Nephron (organoid): ENCODE data around the gene MARCHF2.
"Not testable (repeated sequence)": the region's sequence is repeated elsewhere in the genome, so short reads cannot be mapped to it uniquely, and the experiment has no call there.

Source experiments
- H3K27ac Mint-ChIP-seq, 3 experiments: 2 replicates each; pipeline ENCODE4 v1.8.0; 2020; ENCODE audit warnings: mixed read lengths in 3 of 3, mild to moderate bottlenecking in 2 of 3, moderate library complexity in 1 of 3
- H3K27me3 Mint-ChIP-seq: 2 replicates; pipeline ENCODE4 v1.8.0; 2021; ENCODE audit warnings: low read depth, mild to moderate bottlenecking, moderate library complexity, mixed read lengths
- H3K36me3 Mint-ChIP-seq: 2 replicates; pipeline ENCODE4 v1.8.0; 2020; ENCODE audit warnings: low read depth, mixed read lengths
- H3K4me1 Mint-ChIP-seq: 2 replicates; pipeline ENCODE4 v1.8.0; 2020; ENCODE audit warnings: mixed read lengths
- H3K4me3 Mint-ChIP-seq, 3 experiments: 2 replicates each; pipeline ENCODE4 v1.8.0; 2020; ENCODE audit warnings: mild to moderate bottlenecking in 3 of 3, mixed read lengths in 3 of 3, moderate library complexity in 2 of 3
- H3K9me3 Mint-ChIP-seq: 2 replicates; pipeline ENCODE4 v1.8.0; 2020; ENCODE audit warnings: mixed read lengths
- CTCF ChIP-seq, 3 experiments: fragments of 200-600 bp; sonication (generic); IDR thresholded peaks; one replicate each; pipeline ENCODE4 v1.5.0; 2021; ENCODE audit warnings: antibody characterized with exemption in 3 of 3; ENCODE audit not compliant: unreplicated experiment in 3 of 3

Gene MARCHF2

DNA sequence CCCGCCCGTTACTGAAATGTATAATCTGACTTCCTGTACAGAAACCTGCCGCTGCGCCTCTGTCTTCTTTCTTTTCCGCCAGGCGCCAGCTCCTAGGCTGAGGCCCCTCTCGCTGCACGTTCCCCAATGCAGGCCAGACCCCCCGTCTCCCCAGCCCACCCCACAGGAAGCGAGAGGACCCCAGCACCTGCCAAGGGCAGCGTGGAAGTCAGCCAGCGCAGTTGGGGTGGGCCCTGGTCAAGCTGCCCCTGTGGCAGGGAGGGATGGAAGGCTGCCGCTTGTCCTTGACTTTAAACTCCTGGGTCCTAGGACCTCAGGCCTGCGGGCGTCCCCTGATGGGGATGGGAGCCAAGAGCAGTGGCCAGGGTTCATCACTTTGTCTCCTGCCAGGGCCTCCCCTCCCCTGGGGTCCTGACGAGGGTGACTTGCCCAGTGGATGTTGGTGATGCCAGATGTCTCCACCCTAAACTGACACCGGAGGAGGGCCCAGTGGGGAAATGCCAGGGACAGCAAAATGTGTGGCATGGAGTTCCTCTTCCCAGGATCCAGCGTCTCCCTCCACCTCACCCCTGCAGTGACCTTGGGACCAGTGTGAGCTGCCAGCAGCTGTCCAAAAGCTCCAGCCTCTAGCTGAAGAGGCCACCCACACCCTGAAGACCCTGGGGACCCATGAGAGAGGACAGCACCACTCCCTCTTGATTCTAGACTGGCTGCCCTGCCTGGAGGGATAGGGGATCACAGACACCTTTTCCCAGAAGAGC is 8.5 kb upstream of the MARCHF2 start:
- Mint-ChIP-seq H3K4me1 (no peaks in the 10 kb centered on the region), H3K9me3 (no peaks in the 10 kb centered on the region), H3K36me3 (peaks cover 37% of the 10 kb centered on the region), H3K27ac (no peak overlapping the region), H3K27me3 (no peaks in the 10 kb centered on the region), H3K4me3 (no peak overlapping the region)
- no peak for TF ChIP-seq CTCF (IDR thresholded peaks at IDR 0.05; ENCODE audit: unreplicated experiment in 3 of 3)

- not testable (repeated sequence) for H3K9me3 Mint-ChIP-seq, H3K4me1 Mint-ChIP-seq, H3K4me3 Mint-ChIP-seq, H3K27ac Mint-ChIP-seq, H3K27me3 Mint-ChIP-seq, H3K36me3 Mint-ChIP-seq
Measured at GRCh38 chr19:8410718-8411117, 2.4 kb upstream of the MARCHF2 start.

DNA sequence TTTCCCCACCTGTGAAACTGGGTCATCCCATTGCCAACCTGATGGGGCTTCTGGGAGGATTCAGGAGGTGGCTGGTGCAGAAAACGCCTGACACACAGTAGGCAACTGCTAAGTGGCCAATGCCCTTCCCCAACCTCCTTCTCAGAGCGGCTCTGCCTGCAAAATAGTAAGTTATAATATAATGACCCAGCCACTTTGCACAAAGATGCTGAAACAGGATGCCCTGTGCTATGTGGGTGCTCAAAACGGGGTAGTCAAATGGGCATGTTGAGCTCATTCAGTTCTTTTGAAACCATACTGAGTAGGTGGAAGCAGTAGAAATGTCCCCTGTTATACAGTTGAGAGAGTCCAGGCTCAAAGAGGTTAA is 507 bp downstream of the MARCHF2 start:
- no peaks in the 10 kb centered on the region for H3K27me3 Mint-ChIP-seq
- H3K27ac Mint-ChIP-seq = no peak overlapping the region
- H3K36me3 Mint-ChIP-seq = no peaks in the 10 kb centered on the region
- no peaks in the 10 kb centered on the region for H3K9me3 Mint-ChIP-seq
- peaks cover 13% of the 10 kb centered on the region for H3K4me1 Mint-ChIP-seq
- TF ChIP-seq CTCF (IDR thresholded peaks at IDR 0.05; ENCODE audit: unreplicated experiment in 3 of 3) = no peak
- H3K4me3 Mint-ChIP-seq = peak overlapping the region; percentile 67 to 84 (median 78)

DNA sequence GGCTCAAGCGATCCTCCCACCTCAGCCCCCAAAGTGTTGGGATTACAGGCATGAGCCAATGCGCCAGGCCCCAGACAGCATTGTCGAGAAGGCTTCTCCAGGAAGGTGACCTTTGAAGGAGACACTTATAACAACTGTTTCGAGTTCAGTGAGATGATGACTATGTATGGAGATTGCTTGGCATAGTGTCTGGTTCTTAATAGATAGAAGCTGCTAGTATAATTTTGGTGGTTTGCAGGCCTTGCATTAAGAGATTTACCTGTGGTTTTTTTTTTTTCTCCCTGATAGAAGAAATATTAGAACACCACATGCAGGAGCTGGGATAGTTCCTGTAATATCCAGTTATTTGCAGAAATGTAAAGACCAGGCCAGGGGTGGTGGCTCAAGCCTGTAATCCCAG is 3.7 kb downstream of the MARCHF2 start:
- peak overlapping the region in 1 of 3 experiments; percentile 39 for H3K4me3 Mint-ChIP-seq
- H3K9me3 Mint-ChIP-seq = no peaks in the 10 kb centered on the region
- no peaks in the 10 kb centered on the region for H3K27me3 Mint-ChIP-seq
- peaks cover 13% of the 10 kb centered on the region for H3K4me1 Mint-ChIP-seq
- H3K27ac Mint-ChIP-seq = peak overlapping the region in 1 of 3 experiments; percentile 23
- no peak for TF ChIP-seq CTCF (IDR thresholded peaks at IDR 0.05; ENCODE audit: unreplicated experiment in 3 of 3)
- H3K36me3 Mint-ChIP-seq = no peaks in the 10 kb centered on the region

- Mint-ChIP-seq H3K4me3 (no peak overlapping the region), H3K9me3 (no peaks in the 10 kb centered on the region), H3K4me1 (peaks cover 5% of the 10 kb centered on the region), H3K27ac (no peak overlapping the region), H3K36me3 (peaks cover 4% of the 10 kb centered on the region), H3K27me3 (no peaks in the 10 kb centered on the region)
- no peak for TF ChIP-seq CTCF (IDR thresholded peaks at IDR 0.05; ENCODE audit: unreplicated experiment in 3 of 3)
Measured at GRCh38 chr19:8421484-8422461, 8.7 kb downstream of the MARCHF2 start.

DNA sequence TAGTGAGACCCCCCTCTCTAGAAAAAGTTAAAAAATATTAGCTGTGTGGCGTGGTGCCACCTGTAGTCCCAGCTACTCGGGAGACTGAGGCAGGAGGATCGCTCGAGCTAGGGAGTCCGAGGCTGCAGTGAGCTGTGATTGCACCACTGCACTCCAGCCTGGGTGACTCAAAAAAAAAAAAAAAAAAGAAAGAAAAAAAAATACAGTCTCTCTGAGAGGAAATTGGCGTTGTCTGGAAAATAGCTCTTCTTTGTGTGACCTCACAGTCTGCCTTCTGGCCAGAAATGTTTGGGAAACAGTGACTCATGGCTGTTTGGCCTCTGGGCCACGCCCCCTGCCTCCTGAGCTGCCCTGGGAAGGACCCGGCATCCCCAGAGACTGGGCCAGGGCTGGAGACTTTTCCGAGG is 10.7 kb downstream of the MARCHF2 start:
- H3K9me3 Mint-ChIP-seq = no peaks in the 10 kb centered on the region
- peaks cover 8% of the 10 kb centered on the region for H3K36me3 Mint-ChIP-seq
- no peaks in the 10 kb centered on the region for H3K27me3 Mint-ChIP-seq
- peak overlapping the region in 1 of 3 experiments; percentile 55 for H3K27ac Mint-ChIP-seq
- no peaks in the 10 kb centered on the region for H3K4me1 Mint-ChIP-seq
- no peak overlapping the region for H3K4me3 Mint-ChIP-seq
- TF ChIP-seq CTCF (IDR thresholded peaks at IDR 0.05; ENCODE audit: unreplicated experiment in 3 of 3) = no peak

DNA sequence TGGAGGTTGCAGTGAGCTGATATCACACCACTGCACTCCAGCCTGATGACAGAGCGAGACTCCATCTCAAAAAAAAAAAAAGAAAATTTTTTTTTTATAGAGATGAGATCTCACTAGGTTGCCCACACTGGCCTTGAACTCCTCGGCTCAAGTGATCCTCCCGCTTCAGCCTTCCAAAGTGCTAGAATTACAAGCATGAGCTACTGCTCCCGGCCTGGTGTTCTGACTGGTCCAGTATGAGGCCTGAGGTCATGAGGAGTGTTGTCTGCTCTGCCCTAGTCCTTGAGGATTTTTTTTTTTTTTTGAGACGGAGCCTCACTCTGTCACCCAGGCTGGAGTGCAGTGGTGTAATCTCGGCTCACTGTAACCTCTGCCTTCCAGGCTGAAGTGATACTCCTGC is 12.2 kb downstream of the MARCHF2 start:
- not testable (repeated sequence) for H3K36me3 Mint-ChIP-seq, H3K4me3 Mint-ChIP-seq, H3K4me1 Mint-ChIP-seq, H3K27me3 Mint-ChIP-seq, H3K27ac Mint-ChIP-seq, H3K9me3 Mint-ChIP-seq
